ENCODE data around the gene SLC46A3.

Gene SLC46A3

GRCh38 chr13:28658539-28658795, 60.3 kb downstream of the SLC46A3 start:
- peak overlapping the region; percentile 90 for H3K27ac ChIP-seq
- TF ChIP-seq, protein P1, sequence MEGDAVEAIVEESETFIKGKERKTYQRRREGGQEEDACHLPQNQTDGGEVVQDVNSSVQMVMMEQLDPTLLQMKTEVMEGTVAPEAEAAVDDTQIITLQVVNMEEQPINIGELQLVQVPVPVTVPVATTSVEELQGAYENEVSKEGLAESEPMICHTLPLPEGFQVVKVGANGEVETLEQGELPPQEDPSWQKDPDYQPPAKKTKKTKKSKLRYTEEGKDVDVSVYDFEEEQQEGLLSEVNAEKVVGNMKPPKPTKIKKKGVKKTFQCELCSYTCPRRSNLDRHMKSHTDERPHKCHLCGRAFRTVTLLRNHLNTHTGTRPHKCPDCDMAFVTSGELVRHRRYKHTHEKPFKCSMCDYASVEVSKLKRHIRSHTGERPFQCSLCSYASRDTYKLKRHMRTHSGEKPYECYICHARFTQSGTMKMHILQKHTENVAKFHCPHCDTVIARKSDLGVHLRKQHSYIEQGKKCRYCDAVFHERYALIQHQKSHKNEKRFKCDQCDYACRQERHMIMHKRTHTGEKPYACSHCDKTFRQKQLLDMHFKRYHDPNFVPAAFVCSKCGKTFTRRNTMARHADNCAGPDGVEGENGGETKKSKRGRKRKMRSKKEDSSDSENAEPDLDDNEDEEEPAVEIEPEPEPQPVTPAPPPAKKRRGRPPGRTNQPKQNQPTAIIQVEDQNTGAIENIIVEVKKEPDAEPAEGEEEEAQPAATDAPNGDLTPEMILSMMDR (conservative IDR thresholded peaks at IDR 0.05): no peak
- TF ChIP-seq ZFX (IDR thresholded peaks at IDR 0.05): no peak

DNA sequence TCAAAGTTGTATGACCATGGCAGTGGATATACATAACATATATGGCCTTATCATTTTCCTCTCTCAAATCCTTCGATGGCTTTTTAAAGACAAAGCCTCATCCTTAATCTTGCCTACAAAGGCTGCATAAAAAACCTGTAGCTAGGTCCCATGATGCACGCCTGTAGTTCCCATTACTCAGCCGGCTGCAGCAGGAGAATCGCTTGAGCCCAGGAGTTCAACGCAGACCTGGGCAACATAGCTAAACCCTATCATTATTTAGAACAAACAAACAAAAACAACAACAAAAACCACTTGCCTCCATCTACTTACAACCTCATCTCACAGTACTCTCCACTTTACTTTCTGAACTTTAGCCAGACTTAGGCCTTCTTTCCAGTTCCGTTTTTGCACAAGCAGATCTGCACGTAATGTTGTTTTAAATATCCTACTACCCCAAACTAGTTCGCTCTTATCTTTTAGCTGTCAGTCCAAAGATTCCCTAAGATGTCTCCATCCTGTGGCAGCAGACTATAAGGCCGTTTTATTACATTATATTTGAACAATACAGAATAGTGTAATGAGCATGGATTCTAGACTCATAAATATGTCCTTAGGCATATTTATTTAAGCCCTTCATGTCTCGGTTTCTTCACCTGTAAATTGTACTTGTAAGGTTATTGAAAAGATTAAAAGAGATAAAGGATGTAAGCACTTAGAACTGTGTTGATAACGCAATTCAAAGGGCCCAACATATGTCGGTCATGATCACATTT, 60.8 kb downstream of the SLC46A3 start:
- no peak for TF ChIP-seq ZFX (IDR thresholded peaks at IDR 0.05)
- TF ChIP-seq, protein P1 (conservative IDR thresholded peaks at IDR 0.05): peak; percentile 72
- peak overlapping the region; percentile 90 for H3K27ac ChIP-seq

DNA sequence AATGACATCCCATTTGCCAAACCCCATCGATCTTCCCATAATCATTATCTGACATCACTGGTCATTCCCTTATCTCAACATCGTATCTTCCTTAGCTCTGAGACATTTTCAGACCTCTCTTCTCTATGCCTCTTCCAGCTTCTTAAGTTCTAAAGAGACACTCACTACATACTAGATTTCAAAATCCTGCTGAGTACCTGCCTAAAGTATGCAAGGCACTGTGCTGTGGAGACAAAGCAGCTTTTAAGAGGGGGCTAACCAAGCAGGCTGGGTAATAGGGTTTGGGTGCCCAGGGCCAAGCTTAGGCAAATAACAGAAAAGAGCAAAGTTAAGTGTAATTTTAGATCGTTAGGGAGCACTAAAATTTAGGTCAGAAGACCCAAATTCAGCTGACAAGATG, 63.2 kb downstream of the SLC46A3 start:
- TF ChIP-seq ZFX (IDR thresholded peaks at IDR 0.05): no peak
- TF ChIP-seq, protein P1 (conservative IDR thresholded peaks at IDR 0.05): no peak
- no peak overlapping the region for H3K27ac ChIP-seq

GRCh38 chr13:28654276-28654675, 64.5 kb downstream of the SLC46A3 start:
- H3K27ac ChIP-seq: no peak overlapping the region
- TF ChIP-seq, protein P1 (conservative IDR thresholded peaks at IDR 0.05): no peak
- TF ChIP-seq ZFX (IDR thresholded peaks at IDR 0.05): no peak

- no peak for TF ChIP-seq ZFX (IDR thresholded peaks at IDR 0.05)
- TF ChIP-seq, protein P1 (conservative IDR thresholded peaks at IDR 0.05): no peak
These were observed 65.7 kb downstream of the SLC46A3 start for GRCh38 chr13:28653111-28653510.

GRCh38 chr13:28651810-28652401, 66.9 kb downstream of the SLC46A3 start:
- TF ChIP-seq ZFX (IDR thresholded peaks at IDR 0.05): no peak
- TF ChIP-seq, protein P1 (conservative IDR thresholded peaks at IDR 0.05): no peak
- H3K27ac ChIP-seq: no peak overlapping the region

More at GRCh38 chr13:28653111-28653510, 65.7 kb downstream of the SLC46A3 start:
- H3K27ac ChIP-seq: no peak overlapping the region

DNA sequence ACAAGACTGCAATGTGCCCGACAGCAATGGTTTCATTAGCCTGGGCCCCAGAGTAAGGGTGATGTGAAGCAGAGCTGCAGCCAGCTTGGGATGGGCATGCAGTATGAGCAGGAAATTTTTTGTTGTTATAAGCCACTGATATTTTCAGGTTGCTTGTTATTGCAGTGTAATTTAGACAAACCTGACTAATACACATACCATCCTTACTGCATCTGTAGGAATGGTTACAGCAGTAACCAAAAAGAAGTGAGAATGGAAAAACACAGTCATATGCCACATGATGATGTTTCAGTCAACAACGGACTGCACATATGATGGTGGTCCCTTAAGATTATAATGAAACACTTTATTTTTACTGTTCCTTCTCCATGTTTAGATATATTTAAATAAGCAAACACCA, 68.5 kb downstream of the SLC46A3 start:
- TF ChIP-seq ZFX (IDR thresholded peaks at IDR 0.05): no peak
- TF ChIP-seq, protein P1 (conservative IDR thresholded peaks at IDR 0.05): no peak

More for the DNA sequence above, 68.5 kb downstream of the SLC46A3 start:
- H3K27ac ChIP-seq: no peak overlapping the region

Data from C4-2B (cell line).